Natural killer cell (primary cell): Measurements from ENCODE around the gene GRHL3. TPM values are rescaled to one million over a fixed set of nuclear protein-coding genes. Genes with fewer than 3 reads are reported as not detected.

Experiments used
- ATAC-seq, 3 donors: fragments of 150-1000 bp in 2 of 3; fragments of 200-7000 bp in 1 of 3; cut with Tn5 transposase; 1 replicate in 1 of 3; 2 replicates in 2 of 3; pipeline ENCODE4 v1.10.0; 2021; ENCODE audit warnings: mild to moderate bottlenecking in 2 of 3, moderate library complexity in 2 of 3
- DNase-seq, 2 donors: peaks; one replicate each; pipeline versions ENCODE4 v3.0.0 to v3.0.0-alpha.2; 2013 to 2021; ENCODE audit warnings: mixed read lengths in 1 of 2
- H3K27ac ChIP-seq: one replicate; pipeline ENCODE4 v1.5.1; 2013; ENCODE audit warnings: mild to moderate bottlenecking, low read length
- H3K27me3 ChIP-seq: one replicate; pipeline ENCODE4 v1.6.1; 2013; ENCODE audit warnings: low read length; ENCODE audit not compliant: control insufficient read depth, insufficient read depth
- H3K36me3 ChIP-seq: one replicate; pipeline ENCODE4 v1.6.1; 2013; ENCODE audit warnings: low read length; ENCODE audit not compliant: control insufficient read depth, insufficient read depth
- H3K4me1 ChIP-seq: one replicate; pipeline ENCODE4 v1.6.1; 2013; ENCODE audit warnings: low read length; ENCODE audit not compliant: control insufficient read depth, insufficient read depth
- H3K4me3 ChIP-seq: one replicate; pipeline ENCODE4 v1.5.1; 2013; ENCODE audit warnings: low read length
- H3K9me3 ChIP-seq: one replicate; pipeline ENCODE4 v1.6.1; 2013; ENCODE audit warnings: low read length; ENCODE audit not compliant: control insufficient read depth, insufficient read depth
- H3K27ac Mint-ChIP-seq, 2 donors: one replicate each; pipeline ENCODE4 v1.8.0; 2022; ENCODE audit warnings: mild to moderate bottlenecking in 2 of 2, mixed read lengths in 2 of 2, moderate library complexity in 1 of 2
- H3K27me3 Mint-ChIP-seq, 2 donors: one replicate each; pipeline ENCODE4 v1.8.0; 2022; ENCODE audit warnings: low read depth in 2 of 2, mixed read lengths in 2 of 2
- H3K36me3 Mint-ChIP-seq: one replicate; pipeline ENCODE4 v1.8.0; 2022; ENCODE audit warnings: mixed read lengths
- H3K4me1 Mint-ChIP-seq, 2 donors: one replicate each; pipeline ENCODE4 v1.8.0; 2022; ENCODE audit warnings: mixed read lengths in 2 of 2
- H3K4me3 Mint-ChIP-seq: one replicate; pipeline ENCODE4 v1.8.0; 2022; ENCODE audit warnings: mild to moderate bottlenecking, moderate library complexity, mixed read lengths
- H3K9me3 Mint-ChIP-seq, 2 donors: one replicate each; pipeline ENCODE4 v1.8.0; 2022; ENCODE audit warnings: mixed read lengths in 2 of 2
- WGBS: methylation state at CpG from one replicate; pipeline ENCODE4 v1.1.7; 2013; ENCODE audit warnings: missing lambda C conversion rate; ENCODE audit not compliant: insufficient coverage; 5-methylcytosine and 5-hydroxymethylcytosine counted together
- intact Hi-C: fragments of 100-400 bp; cut with micrococcal nuclease; formaldehyde crosslinking; loops from one replicate; pipeline ENCODE4 v1.14.2; 2022
- total RNA-seq, 4 donors: library from RNA; stranded (reverse); fragments of 120-200 nt in 1 of 4; gene quantifications; one replicate each; pipeline versions ENCODE4 v1.2.3 to v1.2.4, GENCODE V29; 2013 to 2022
- TF ChIP-seq, protein P1 (sequence below): fragments of 200-600 bp; IDR thresholded peaks from one replicate; pipeline ENCODE4 v1.8.0; 2022; ENCODE audit warnings: antibody characterized with exemption

Gene GRHL3
- total RNA-seq, 3 donors from 2014 or later (not counting 1 experiment from before 2014, with no cell fraction given), result not detected

DNA sequence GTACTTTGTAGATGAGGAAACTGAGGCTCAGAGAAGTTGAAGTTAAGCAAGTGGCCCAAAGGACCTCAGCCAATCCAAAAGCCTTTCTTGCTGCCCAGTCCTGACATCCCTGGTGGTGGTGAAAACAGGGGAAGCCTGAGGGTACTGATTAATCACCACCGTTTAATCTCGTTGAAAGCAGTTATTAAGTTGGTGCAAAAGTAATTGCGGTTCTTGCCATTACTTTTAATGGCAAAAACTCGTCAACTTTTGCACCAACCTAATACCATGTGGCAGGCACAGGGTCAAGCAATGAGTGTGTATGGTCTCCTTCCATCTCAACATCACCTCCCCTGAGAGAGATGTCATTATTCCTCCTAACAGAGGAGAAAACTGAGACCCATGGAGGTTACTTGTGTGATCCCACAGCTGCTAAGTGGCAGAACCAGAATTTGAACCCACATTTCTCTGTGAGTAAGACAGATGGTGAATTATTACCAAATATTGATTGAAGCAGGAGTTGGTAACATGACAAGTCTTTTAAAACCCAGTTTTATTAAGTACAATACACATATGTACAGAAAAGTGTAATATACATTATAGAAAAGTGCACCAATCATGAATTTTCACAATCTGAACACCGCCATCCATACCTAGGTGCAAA lies 39.4 kb upstream of the GRHL3 start:
- Mint-ChIP-seq H3K27me3 (peaks cover 11 to 17% of the 10 kb centered on the region in 2 donors), H3K9me3 (no peaks in the 10 kb centered on the region), H3K36me3 (no peaks in the 10 kb centered on the region), H3K27ac (no peak overlapping the region), H3K4me3 (no peak overlapping the region), H3K4me1 (peaks cover 0 to 6% of the 10 kb centered on the region in 2 donors)
- H3K4me1 ChIP-seq, result no peaks in the 10 kb centered on the region
- TF ChIP-seq, protein P1, sequence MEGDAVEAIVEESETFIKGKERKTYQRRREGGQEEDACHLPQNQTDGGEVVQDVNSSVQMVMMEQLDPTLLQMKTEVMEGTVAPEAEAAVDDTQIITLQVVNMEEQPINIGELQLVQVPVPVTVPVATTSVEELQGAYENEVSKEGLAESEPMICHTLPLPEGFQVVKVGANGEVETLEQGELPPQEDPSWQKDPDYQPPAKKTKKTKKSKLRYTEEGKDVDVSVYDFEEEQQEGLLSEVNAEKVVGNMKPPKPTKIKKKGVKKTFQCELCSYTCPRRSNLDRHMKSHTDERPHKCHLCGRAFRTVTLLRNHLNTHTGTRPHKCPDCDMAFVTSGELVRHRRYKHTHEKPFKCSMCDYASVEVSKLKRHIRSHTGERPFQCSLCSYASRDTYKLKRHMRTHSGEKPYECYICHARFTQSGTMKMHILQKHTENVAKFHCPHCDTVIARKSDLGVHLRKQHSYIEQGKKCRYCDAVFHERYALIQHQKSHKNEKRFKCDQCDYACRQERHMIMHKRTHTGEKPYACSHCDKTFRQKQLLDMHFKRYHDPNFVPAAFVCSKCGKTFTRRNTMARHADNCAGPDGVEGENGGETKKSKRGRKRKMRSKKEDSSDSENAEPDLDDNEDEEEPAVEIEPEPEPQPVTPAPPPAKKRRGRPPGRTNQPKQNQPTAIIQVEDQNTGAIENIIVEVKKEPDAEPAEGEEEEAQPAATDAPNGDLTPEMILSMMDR, result no peak
- ATAC-seq (no peak), DNase-seq (no peak)
- H3K27ac ChIP-seq, result no peak overlapping the region
- no peaks in the 10 kb centered on the region for H3K9me3 ChIP-seq
- intact Hi-C loops, result no loop called here
- H3K27me3 ChIP-seq, result no peaks in the 10 kb centered on the region
- WGBS, result 96% methylated on average over 5 of the region's 5 CpGs
- H3K36me3 ChIP-seq, result no peaks in the 10 kb centered on the region
- H3K4me3 ChIP-seq, result no peak overlapping the region

DNA sequence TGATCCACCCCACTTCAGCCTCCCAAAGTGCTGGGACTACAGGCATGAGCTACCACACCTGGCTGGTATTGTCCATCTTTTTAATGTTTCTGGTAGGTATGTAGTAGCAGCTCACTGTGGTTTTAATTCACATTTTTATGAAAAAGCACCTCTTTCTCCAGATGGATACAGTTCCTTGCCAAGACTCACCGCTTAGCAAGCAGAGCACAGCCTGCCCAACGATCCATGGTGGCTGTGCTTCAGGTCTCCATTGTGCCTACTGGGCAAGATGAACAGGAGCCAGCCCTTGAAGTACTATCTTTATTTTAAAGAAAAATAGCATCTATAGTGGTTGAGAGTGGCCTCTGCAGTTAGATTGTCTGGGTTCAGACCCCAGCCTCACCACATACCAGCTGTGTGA lies 37.6 kb upstream of the GRHL3 start:
- Histone ChIP-seq H3K9me3 (no peaks in the 10 kb centered on the region), H3K27ac (no peak overlapping the region), H3K36me3 (no peaks in the 10 kb centered on the region), H3K4me1 (no peaks in the 10 kb centered on the region), H3K4me3 (no peak overlapping the region), H3K27me3 (no peaks in the 10 kb centered on the region)
- Mint-ChIP-seq H3K4me3 (no peak overlapping the region), H3K27me3 (peaks cover 7 to 10% of the 10 kb centered on the region in 2 donors), H3K36me3 (no peaks in the 10 kb centered on the region), H3K9me3 (no peaks in the 10 kb centered on the region), H3K27ac (no peak overlapping the region), H3K4me1 (peaks cover 0 to 6% of the 10 kb centered on the region in 2 donors)
- intact Hi-C loops, result no loop called here
- no peak for DNase-seq
- TF ChIP-seq, protein P1, result no peak
- 92% methylated on average over 2 of the region's 2 CpGs for WGBS
- no peak for ATAC-seq

DNA sequence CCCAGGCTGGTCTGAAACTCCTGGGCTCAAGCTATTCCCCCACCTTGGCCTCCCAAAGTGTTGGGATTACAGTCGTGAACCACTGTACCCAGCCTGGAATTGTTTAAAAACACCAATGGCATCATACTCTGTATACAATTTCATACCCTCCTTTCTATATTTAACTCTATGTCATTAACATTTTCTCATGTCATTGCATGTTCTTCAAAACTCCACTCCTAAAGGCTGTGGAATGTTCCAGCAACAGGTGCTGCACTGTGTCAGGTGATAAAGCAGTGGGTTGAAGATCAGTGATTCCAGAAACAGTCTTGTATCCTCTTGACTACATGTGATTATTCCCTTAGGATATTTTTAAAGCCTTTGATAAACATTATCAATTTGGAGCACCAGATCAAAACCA lies 36.7 kb upstream of the GRHL3 start:
- Mint-ChIP-seq H3K4me1 (peaks cover 0 to 4% of the 10 kb centered on the region in 2 donors), H3K9me3 (no peaks in the 10 kb centered on the region), H3K4me3 (no peak overlapping the region), H3K27me3 (peaks cover 7 to 10% of the 10 kb centered on the region in 2 donors), H3K36me3 (no peaks in the 10 kb centered on the region), H3K27ac (no peak overlapping the region)
- no peak for DNase-seq
- H3K27ac ChIP-seq, result no peak overlapping the region
- no peaks in the 10 kb centered on the region for H3K4me1 ChIP-seq
- H3K9me3 ChIP-seq, result no peaks in the 10 kb centered on the region
- no peak overlapping the region for H3K4me3 ChIP-seq
- no peaks in the 10 kb centered on the region for H3K27me3 ChIP-seq
- 92% methylated on average over 1 of the region's 1 CpG for WGBS
- ATAC-seq, result no peak
- TF ChIP-seq, protein P1, result no peak
- no peaks in the 10 kb centered on the region for H3K36me3 ChIP-seq
- intact Hi-C loops, result no loop called here
